OCI-LY7 (cell line): ENCODE data around the gene CATSPERE. TPM values are rescaled to one million over a fixed set of nuclear protein-coding genes. Genes with fewer than 3 reads are reported as not detected.
"Not testable (repeated sequence)": the region's sequence is repeated elsewhere in the genome, so short reads cannot be mapped to it uniquely, and the experiment has no call there.

ENCODE experiments used
- BruUV-seq: library from RNA; stranded (reverse); fragments of 400-500 nt; replicated peaks from 2 replicates; lab custom pipeline; 2021; lab: Mats Ljungman, UMichigan
- CTCF ChIA-PET: fragments of 300-600 bp; sonication (Branson Sonifier 250); formaldehyde crosslinking; loops from one replicate; lab custom pipeline; 2022; ENCODE audit warnings: antibody characterized with exemption; ENCODE audit not compliant: unreplicated experiment; lab: Charles Lee
- POLR2A ChIA-PET: fragments of 300-600 bp; sonication (Branson Sonifier 250); formaldehyde crosslinking; loops from one replicate; lab custom pipeline; 2022; ENCODE audit warnings: antibody characterized with exemption; lab: Charles Lee
- DNase-seq: peaks from one replicate; pipeline ENCODE4 v3.0.0-alpha.2; 2015; ENCODE audit warnings: low spot score
- H2AFZ ChIP-seq: fragments of 200-600 bp; sonication (generic), shearing (Covaris generic); 2 replicates; pipeline ENCODE4 v1.6.1; 2014; ENCODE audit warnings: mild to moderate bottlenecking, antibody characterized with exemption, low read length, moderate library complexity
- H3K27ac ChIP-seq: fragments of 200-600 bp; sonication (generic); 2 replicates; pipeline ENCODE4 v1.5.1; 2014; ENCODE audit warnings: mixed run types, low read depth, mild to moderate bottlenecking, moderate library complexity, low read length, inconsistent platforms; ENCODE audit not compliant: poor library complexity, severe bottlenecking
- H3K36me3 ChIP-seq: fragments of 200-600 bp; sonication (generic); 2 replicates; pipeline ENCODE4 v1.6.1; 2014; ENCODE audit warnings: mild to moderate bottlenecking, antibody characterized with exemption, low read length, moderate library complexity, mixed read lengths; ENCODE audit not compliant: insufficient read depth
- H3K4me1 ChIP-seq: fragments of 200-600 bp; sonication (generic); 2 replicates; pipeline ENCODE4 v1.5.1; 2014; ENCODE audit warnings: mild to moderate bottlenecking, low read length; ENCODE audit not compliant: insufficient read depth, poor library complexity, severe bottlenecking
- H3K4me2 ChIP-seq: fragments of 200-600 bp; sonication (generic); 2 replicates; pipeline ENCODE4 v1.6.1; 2014; ENCODE audit warnings: mild to moderate bottlenecking, low read length
- H3K4me3 ChIP-seq: fragments of 200-600 bp; sonication (generic); 2 replicates; pipeline ENCODE4 v1.5.1; 2014; ENCODE audit warnings: mild to moderate bottlenecking, low read depth, low read length; ENCODE audit not compliant: poor library complexity, severe bottlenecking
- H3K79me2 ChIP-seq: fragments of 200-600 bp; sonication (generic); 2 replicates; pipeline ENCODE4 v1.6.1; 2016; ENCODE audit warnings: low read depth, mild to moderate bottlenecking, low read length, moderate library complexity, mixed read lengths; ENCODE audit not compliant: insufficient read depth
- H3K9me2 ChIP-seq: fragments of 200-600 bp; sonication (generic); 2 replicates; pipeline ENCODE4 v1.6.1; 2016; ENCODE audit warnings: mild to moderate bottlenecking, low read length, mixed read lengths; ENCODE audit not compliant: insufficient read depth
- H3K9me3 ChIP-seq: fragments of 200-600 bp; sonication (generic); 2 replicates; pipeline ENCODE4 v1.6.1; 2014; ENCODE audit warnings: mild to moderate bottlenecking, mixed run types, low read length, mixed read lengths
- H4K20me1 ChIP-seq: fragments of 200-600 bp; sonication (generic); 2 replicates; pipeline ENCODE4 v1.6.1; 2014; ENCODE audit warnings: mild to moderate bottlenecking, antibody characterized with exemption, low read length, moderate library complexity, mixed read lengths; ENCODE audit not compliant: insufficient read depth
- EZH2phosphoT487 ChIP-seq: fragments of 200-600 bp; sonication (generic); IDR thresholded peaks from 2 replicates; pipeline ENCODE4 v1.6.1; 2018; ENCODE audit warnings: low read depth, borderline replicate concordance, mild to moderate bottlenecking, mixed run types, antibody characterized with exemption, low read length, moderate library complexity, mixed read lengths
- intact Hi-C: fragments of 100-400 bp; cut with micrococcal nuclease; formaldehyde crosslinking; loops from one replicate; pipeline ENCODE4 v1.10.0; 2022; ENCODE audit not compliant: unreplicated experiment
- total RNA-seq, 2 experiments: library from RNA; depleted of rRNA in 1 of 2; stranded (reverse); fragments of >200 nt in 1 of 2; shearing (Covaris generic) in 1 of 2; gene quantifications; 2 replicates each; pipeline ENCODE4 v1.2.3, GENCODE V29; 2014 to 2022
- TF ChIP-seq, protein P1 (sequence below): fragments of 200-600 bp; sonication (generic); conservative IDR thresholded peaks from 2 replicates; pipeline ENCODE4 v1.5.1; 2014; ENCODE audit warnings: mild to moderate bottlenecking, antibody characterized with exemption, low read length, moderate library complexity, mixed read lengths

Gene CATSPERE
- total RNA-seq, 2 experiments from 2014 or later: 0.41 to 1.1 TPM

DNA sequence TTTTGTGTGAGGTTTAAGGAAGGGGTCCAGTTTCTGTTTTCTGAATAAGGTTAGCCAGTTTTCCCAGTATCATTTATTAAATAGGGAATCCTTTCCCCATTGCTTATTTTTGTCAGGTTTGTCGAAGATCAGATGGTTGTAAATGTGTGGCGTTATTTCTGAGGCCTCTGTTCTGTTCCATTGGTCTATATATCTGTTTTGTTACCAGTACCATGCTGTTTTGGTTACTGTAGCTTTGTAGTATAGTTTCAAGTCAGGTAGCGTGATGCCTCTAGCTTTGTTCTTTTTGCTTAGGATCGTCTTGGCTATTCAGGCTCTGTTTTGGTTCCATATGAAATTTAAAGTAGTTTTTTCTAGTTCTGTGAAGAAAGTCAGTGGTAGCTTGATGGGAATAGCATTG is 39.4 kb downstream of the CATSPERE start:
- BruUV-seq, CTCF ChIA-PET: not testable (repeated sequence)
- POLR2A ChIA-PET: interaction anchor here (0.6 kb wide), 1 partner anchor 66 kb away, joined by 4 read pairs; no protein-coding TSS in a partner anchor

DNA sequence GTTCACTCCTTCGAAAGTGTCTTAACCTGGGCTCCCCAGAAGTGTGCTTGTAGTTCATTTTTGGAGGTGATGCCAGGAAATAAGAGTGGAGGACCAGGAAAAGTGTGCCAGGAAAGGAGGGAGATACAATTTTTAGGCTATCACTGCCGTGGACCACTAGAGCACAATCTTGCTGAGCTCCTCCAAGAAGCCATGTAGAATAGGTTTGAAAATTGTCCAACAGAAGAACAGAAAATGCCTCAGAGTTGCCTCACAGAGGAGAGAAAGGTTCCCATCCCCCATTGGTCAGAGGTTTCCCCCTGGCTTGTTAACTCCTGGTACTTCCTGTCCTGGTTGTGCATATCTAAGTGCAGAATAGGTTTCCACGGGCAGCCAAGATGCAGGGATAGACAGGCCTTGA is 41.6 kb downstream of the CATSPERE start:
- intact Hi-C loops: no loop called here
- no peak overlapping the region for H3K4me2 ChIP-seq
- ChIA-PET CTCF (no interaction called here), POLR2A (no interaction called here)
- no peak for DNase-seq
- no peaks in the 10 kb centered on the region for H4K20me1 ChIP-seq
- TF ChIP-seq EZH2phosphoT487: no peak
- TF ChIP-seq, protein P1, sequence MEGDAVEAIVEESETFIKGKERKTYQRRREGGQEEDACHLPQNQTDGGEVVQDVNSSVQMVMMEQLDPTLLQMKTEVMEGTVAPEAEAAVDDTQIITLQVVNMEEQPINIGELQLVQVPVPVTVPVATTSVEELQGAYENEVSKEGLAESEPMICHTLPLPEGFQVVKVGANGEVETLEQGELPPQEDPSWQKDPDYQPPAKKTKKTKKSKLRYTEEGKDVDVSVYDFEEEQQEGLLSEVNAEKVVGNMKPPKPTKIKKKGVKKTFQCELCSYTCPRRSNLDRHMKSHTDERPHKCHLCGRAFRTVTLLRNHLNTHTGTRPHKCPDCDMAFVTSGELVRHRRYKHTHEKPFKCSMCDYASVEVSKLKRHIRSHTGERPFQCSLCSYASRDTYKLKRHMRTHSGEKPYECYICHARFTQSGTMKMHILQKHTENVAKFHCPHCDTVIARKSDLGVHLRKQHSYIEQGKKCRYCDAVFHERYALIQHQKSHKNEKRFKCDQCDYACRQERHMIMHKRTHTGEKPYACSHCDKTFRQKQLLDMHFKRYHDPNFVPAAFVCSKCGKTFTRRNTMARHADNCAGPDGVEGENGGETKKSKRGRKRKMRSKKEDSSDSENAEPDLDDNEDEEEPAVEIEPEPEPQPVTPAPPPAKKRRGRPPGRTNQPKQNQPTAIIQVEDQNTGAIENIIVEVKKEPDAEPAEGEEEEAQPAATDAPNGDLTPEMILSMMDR: no peak
- no peak overlapping the region for H3K27ac ChIP-seq
- H3K9me2 ChIP-seq: no peaks in the 10 kb centered on the region
- H3K4me1 ChIP-seq: no peaks in the 10 kb centered on the region
- BruUV-seq: no TSS peak
- no peaks in the 10 kb centered on the region for H3K79me2 ChIP-seq
- H3K4me3 ChIP-seq: no peak overlapping the region
- H3K9me3 ChIP-seq: no peaks in the 10 kb centered on the region
- no peaks in the 10 kb centered on the region for H3K36me3 ChIP-seq
- H2AFZ ChIP-seq: no peak overlapping the region

More for the DNA sequence above, 39.4 kb downstream of the CATSPERE start:
- H3K79me2 ChIP-seq, intact Hi-C loops, H3K27ac ChIP-seq, DNase-seq, H3K4me3 ChIP-seq, H2AFZ ChIP-seq, H3K9me2 ChIP-seq, H3K4me2 ChIP-seq, H4K20me1 ChIP-seq, H3K36me3 ChIP-seq, H3K4me1 ChIP-seq, H3K9me3 ChIP-seq: not testable (repeated sequence)

DNA sequence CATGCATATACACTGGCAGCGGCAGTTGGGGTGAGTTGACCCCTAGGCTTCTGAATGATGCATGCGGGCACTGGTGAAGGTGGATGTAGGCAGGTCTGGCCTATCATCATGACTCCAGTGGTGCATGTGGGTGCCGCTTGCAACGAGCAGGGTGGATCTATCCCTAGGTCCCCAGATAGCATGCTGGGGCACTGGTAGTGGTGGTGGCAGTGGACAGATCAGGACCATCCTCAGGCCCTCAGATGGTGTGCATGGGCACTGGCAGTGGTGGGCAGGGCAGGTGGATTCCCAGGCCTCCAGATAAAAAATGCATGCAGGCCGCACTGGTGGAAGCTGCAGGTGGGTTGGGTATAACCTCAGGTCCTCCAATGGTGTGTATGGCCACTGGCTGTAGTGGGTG is 52.4 kb downstream of the CATSPERE start:
- Histone ChIP-seq H3K4me2 (no peak overlapping the region), H4K20me1 (no peaks in the 10 kb centered on the region), H3K4me3 (no peak overlapping the region), H3K4me1 (no peaks in the 10 kb centered on the region), H2AFZ (no peak overlapping the region), H3K27ac (no peak overlapping the region), H3K79me2 (no peaks in the 10 kb centered on the region), H3K36me3 (no peaks in the 10 kb centered on the region), H3K9me3 (no peaks in the 10 kb centered on the region), H3K9me2 (no peaks in the 10 kb centered on the region)
- TF ChIP-seq, protein P1: no peak
- TF ChIP-seq EZH2phosphoT487: no peak
- BruUV-seq: no TSS peak
- CTCF ChIA-PET: no interaction called here
- no peak for DNase-seq
- POLR2A ChIA-PET: no interaction called here
- intact Hi-C loops: no loop called here
